Loucy (cell line): ENCODE results near the gene LY6G5B.

ENCODE experiments used
- H2AFZ ChIP-seq: fragments of 200-600 bp; sonication (generic); 2 replicates; pipeline ENCODE4 v1.6.0; 2016; ENCODE audit warnings: antibody characterized with exemption, mild to moderate bottlenecking, low read length, moderate library complexity
- H3F3A ChIP-seq: fragments of 200-600 bp; 2 replicates; pipeline ENCODE4 v1.6.0; 2016; ENCODE audit warnings: antibody characterized with exemption, low read depth, mild to moderate bottlenecking
- H3K27me3 ChIP-seq: fragments of 200-600 bp; sonication (generic); 2 replicates; pipeline ENCODE4 v1.6.1; 2014; ENCODE audit warnings: low read length, mild to moderate bottlenecking; ENCODE audit not compliant: insufficient read depth, poor library complexity, severe bottlenecking
- H3K36me3 ChIP-seq: fragments of 200-600 bp; sonication (generic); 2 replicates; pipeline ENCODE4 v1.6.1; 2016; ENCODE audit warnings: low read length; ENCODE audit not compliant: insufficient read depth
- H3K4me1 ChIP-seq: fragments of 200-600 bp; sonication (generic); 2 replicates; pipeline ENCODE4 v1.5.1; 2014; ENCODE audit warnings: low read length, mild to moderate bottlenecking; ENCODE audit not compliant: insufficient read depth, poor library complexity, severe bottlenecking
- H3K4me2 ChIP-seq: fragments of 200-600 bp; sonication (generic); 2 replicates; pipeline ENCODE4 v1.6.0; 2014; ENCODE audit warnings: antibody characterized with exemption, low read length, low read depth, mild to moderate bottlenecking; ENCODE audit not compliant: poor library complexity, severe bottlenecking
- H3K4me3 ChIP-seq: fragments of 200-600 bp; sonication (generic); 2 replicates; pipeline ENCODE4 v1.5.1; 2014; ENCODE audit warnings: low read length, mild to moderate bottlenecking, mixed read lengths; ENCODE audit not compliant: poor library complexity, severe bottlenecking
- H3K79me2 ChIP-seq: fragments of 200-600 bp; sonication (generic); 2 replicates; pipeline ENCODE4 v1.6.1; 2014; ENCODE audit warnings: low read length; ENCODE audit not compliant: insufficient read depth
- H3K9ac ChIP-seq: fragments of 200-600 bp; sonication (generic); 2 replicates; pipeline ENCODE4 v1.6.0; 2014; ENCODE audit warnings: mild to moderate bottlenecking, low read depth, low read length, moderate library complexity; ENCODE audit not compliant: poor library complexity, severe bottlenecking
- H3K9me2 ChIP-seq: fragments of 200-600 bp; sonication (generic); replicated peaks from 2 replicates; pipeline ENCODE4 v1.6.1; 2016; ENCODE audit warnings: low read depth, low read length, mixed read lengths
- H3K9me3 ChIP-seq: fragments of 200-600 bp; sonication (generic); 2 replicates; pipeline ENCODE4 v1.6.1; 2014; ENCODE audit warnings: mild to moderate bottlenecking, antibody characterized with exemption, low read length, low read depth; ENCODE audit not compliant: insufficient read depth
- H4K20me1 ChIP-seq: fragments of 200-600 bp; sonication (generic); 2 replicates; pipeline ENCODE4 v1.6.0; 2014; ENCODE audit warnings: antibody characterized with exemption, low read length, mild to moderate bottlenecking; ENCODE audit not compliant: insufficient read depth, poor library complexity, severe bottlenecking
- EZH2phosphoT487 ChIP-seq: fragments of 200-600 bp; IDR thresholded peaks from 2 replicates; pipeline ENCODE4 v1.6.1; 2018; ENCODE audit warnings: antibody characterized with exemption, mild to moderate bottlenecking, moderate library complexity, borderline replicate concordance
- TF ChIP-seq, protein P1 (sequence below): fragments of 200-600 bp; sonication (generic); conservative IDR thresholded peaks from 2 replicates; pipeline ENCODE4 v1.5.1; 2014; ENCODE audit warnings: mild to moderate bottlenecking, antibody characterized with exemption, low read length

Gene LY6G5B

DNA sequence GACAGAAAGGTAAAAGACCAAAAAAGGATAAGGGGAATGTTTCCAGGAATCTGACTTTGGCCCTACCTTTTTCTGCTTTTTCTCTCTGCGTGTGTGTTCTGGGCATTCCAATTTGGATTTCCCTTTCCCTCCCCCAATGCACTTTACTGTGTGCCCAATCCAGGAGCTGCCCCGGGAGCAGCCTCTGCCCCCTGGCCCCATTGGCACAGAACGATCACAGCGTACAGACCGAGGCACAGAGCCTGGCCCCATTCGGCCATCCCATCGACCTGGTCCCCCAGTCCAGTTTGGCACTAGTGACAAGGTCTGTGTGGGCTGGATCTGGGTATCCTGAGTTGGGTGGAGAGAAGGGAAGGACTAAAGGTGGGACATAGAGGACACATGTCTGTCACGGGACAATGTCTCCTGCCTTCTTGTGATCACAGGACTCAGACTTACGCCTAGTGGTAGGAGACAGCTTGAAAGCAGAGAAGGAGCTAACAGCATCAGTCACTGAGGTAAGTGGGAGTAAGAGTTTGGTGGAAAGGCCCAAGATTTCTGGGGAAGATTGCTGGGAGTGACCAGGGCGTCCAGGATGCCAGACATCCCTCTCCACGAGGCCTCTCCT is 34.7 kb upstream of the LY6G5B start:
- Histone ChIP-seq H3K4me2 (no peak overlapping the region), H4K20me1 (peaks cover 58% of the 10 kb centered on the region), H2AFZ (no peak overlapping the region), H3F3A (peaks cover 19% of the 10 kb centered on the region; the same call in 1 of the 2 replicates), H3K9ac (no peak overlapping the region), H3K9me2 (no peaks in the 10 kb centered on the region), H3K4me1 (peaks cover 6% of the 10 kb centered on the region), H3K27me3 (no peaks in the 10 kb centered on the region), H3K79me2 (peaks cover 45% of the 10 kb centered on the region; the same call in 1 of the 2 replicates), H3K4me3 (no peak overlapping the region), H3K9me3 (no peaks in the 10 kb centered on the region), H3K36me3 (peaks cover 95% of the 10 kb centered on the region)
- TF ChIP-seq, protein P1, sequence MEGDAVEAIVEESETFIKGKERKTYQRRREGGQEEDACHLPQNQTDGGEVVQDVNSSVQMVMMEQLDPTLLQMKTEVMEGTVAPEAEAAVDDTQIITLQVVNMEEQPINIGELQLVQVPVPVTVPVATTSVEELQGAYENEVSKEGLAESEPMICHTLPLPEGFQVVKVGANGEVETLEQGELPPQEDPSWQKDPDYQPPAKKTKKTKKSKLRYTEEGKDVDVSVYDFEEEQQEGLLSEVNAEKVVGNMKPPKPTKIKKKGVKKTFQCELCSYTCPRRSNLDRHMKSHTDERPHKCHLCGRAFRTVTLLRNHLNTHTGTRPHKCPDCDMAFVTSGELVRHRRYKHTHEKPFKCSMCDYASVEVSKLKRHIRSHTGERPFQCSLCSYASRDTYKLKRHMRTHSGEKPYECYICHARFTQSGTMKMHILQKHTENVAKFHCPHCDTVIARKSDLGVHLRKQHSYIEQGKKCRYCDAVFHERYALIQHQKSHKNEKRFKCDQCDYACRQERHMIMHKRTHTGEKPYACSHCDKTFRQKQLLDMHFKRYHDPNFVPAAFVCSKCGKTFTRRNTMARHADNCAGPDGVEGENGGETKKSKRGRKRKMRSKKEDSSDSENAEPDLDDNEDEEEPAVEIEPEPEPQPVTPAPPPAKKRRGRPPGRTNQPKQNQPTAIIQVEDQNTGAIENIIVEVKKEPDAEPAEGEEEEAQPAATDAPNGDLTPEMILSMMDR, result no peak
- TF ChIP-seq EZH2phosphoT487, result no peak

DNA sequence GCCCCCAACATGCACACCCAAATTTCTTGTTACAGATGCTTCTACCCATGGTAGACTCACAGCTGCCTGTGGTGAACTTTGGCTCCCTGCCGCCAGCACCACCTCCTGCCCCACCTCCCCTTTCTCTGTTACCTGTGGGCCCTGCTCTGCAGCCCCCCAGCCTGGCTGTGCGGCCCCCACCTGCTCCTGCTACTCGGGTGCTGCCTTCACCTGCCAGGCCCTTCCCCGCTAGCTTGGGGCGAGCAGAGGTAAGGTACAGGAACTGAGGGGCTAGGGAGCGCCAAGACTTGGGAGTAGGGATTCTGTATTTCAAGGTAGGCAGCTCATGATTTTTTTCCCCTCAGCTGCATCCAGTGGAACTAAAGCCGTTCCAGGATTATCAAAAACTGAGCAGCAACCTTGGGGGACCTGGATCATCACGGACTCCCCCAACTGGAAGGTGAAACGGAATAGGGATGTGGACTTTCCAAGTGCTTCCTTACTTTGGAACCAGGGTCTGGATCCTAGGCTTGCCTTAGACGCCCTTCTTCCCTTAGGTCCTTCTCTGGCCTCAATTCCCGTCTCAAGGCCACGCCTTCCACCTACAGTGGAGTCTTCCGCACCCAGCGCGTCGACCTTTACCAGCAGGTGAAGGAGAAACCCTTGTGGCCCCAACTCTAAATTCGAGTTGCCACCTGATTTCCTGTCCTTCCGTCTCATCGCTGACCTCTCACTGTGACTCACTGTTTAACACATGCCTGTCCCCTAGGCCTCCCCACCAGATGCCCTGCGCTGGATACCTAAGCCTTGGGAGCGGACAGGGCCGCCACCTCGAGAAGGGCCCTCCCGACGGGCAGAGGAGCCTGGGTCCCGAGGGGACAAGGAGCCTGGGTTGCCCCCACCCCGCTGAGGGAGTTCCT is 32.8 kb upstream of the LY6G5B start:
- H3K4me3 ChIP-seq, result no peak overlapping the region
- peaks cover 19% of the 10 kb centered on the region; the same call in 1 of the 2 replicates for H3F3A ChIP-seq
- peaks cover 6% of the 10 kb centered on the region for H3K4me1 ChIP-seq
- TF ChIP-seq, protein P1, result no peak
- TF ChIP-seq EZH2phosphoT487, result no peak
- peaks cover 95% of the 10 kb centered on the region for H3K36me3 ChIP-seq
- H3K9me2 ChIP-seq, result no peaks in the 10 kb centered on the region
- H2AFZ ChIP-seq, result no peak overlapping the region
- H3K4me2 ChIP-seq, result no peak overlapping the region
- H3K9ac ChIP-seq, result no peak overlapping the region
- peaks cover 26% of the 10 kb centered on the region; the same call in 1 of the 2 replicates for H3K79me2 ChIP-seq
- H3K9me3 ChIP-seq, result no peaks in the 10 kb centered on the region
- H4K20me1 ChIP-seq, result peaks cover 43% of the 10 kb centered on the region
- no peaks in the 10 kb centered on the region for H3K27me3 ChIP-seq

DNA sequence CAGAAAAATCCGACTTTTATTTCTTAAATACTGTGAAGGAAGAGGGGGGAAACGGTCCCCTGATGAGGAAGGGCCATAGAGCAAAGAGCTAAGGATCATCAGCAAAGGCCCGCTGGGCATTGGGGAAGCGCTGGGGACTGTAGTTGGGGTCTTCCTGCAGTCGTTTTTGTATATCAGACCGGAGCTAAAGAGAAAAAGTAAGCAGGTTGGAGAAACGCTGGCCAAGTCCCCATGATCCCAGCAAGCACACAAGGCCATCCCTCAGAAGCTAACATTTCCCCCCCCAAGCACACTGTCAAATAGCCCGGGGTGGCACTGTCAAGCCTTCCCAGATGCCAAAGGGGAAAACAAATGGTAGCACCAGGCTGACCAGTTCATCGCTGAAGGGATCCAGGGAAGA is 30.7 kb upstream of the LY6G5B start:
- peaks cover 19% of the 10 kb centered on the region; the same call in 1 of the 2 replicates for H3F3A ChIP-seq
- no peaks in the 10 kb centered on the region for H3K4me1 ChIP-seq
- no peak overlapping the region for H2AFZ ChIP-seq
- H3K9ac ChIP-seq, result no peak overlapping the region
- no peak overlapping the region for H3K4me2 ChIP-seq
- H3K27me3 ChIP-seq, result no peaks in the 10 kb centered on the region
- peaks cover 22% of the 10 kb centered on the region for H4K20me1 ChIP-seq
- no peaks in the 10 kb centered on the region for H3K9me2 ChIP-seq
- no peak for TF ChIP-seq EZH2phosphoT487
- TF ChIP-seq, protein P1, result no peak
- peaks cover 6% of the 10 kb centered on the region; the same call in 1 of the 2 replicates for H3K79me2 ChIP-seq
- no peak overlapping the region for H3K4me3 ChIP-seq
- H3K36me3 ChIP-seq, result peaks cover 92% of the 10 kb centered on the region
- H3K9me3 ChIP-seq, result no peaks in the 10 kb centered on the region
